ENCODE data around the gene OR2M7.

Gene OR2M7, protein sequence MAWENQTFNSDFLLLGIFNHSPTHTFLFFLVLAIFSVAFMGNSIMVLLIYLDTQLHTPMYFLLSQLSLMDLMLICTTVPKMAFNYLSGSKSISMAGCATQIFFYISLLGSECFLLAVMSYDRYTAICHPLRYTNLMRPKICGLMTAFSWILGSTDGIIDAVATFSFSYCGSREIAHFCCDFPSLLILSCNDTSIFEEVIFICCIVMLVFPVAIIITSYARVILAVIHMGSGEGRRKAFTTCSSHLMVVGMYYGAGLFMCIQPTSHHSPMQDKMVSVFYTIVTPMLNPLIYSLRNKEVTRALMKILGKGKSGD

DNA sequence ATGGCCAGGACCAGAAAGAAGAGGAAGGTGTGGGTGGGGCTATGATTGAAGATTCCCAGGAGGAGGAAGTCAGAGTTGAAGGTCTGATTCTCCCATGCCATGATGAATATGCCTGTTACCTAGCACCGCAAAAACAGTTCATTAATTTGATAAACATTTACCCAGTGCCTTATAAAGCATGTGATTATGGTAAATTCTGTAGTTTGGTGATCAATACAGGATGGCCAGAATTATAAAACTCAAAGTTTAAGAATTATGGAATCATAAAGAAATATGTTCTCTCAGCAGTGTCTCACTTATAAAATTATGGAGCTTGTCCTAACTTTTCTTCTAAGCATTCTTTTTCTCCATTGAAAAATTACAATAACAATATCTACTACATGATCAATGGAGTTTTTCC lies at the start of gene OR2M7:
TSS of gene OR2M7 (minus strand) at position 101 of the 400 bp plus-strand sequence. CDS start at position 101, 0 bp downstream.
- Histone ChIP-seq H3K4me1 (no peaks in the 10 kb centered on the region), H3K36me3 (no peaks in the 10 kb centered on the region), H3K27ac (no peak within 1 kb of the TSS), H3K4me3 (no peak within 1 kb of the TSS), H3K27me3 (no peaks in the 10 kb centered on the region), H3K9me3 (no peaks in the 10 kb centered on the region)
- TF ChIP-seq, protein P1, sequence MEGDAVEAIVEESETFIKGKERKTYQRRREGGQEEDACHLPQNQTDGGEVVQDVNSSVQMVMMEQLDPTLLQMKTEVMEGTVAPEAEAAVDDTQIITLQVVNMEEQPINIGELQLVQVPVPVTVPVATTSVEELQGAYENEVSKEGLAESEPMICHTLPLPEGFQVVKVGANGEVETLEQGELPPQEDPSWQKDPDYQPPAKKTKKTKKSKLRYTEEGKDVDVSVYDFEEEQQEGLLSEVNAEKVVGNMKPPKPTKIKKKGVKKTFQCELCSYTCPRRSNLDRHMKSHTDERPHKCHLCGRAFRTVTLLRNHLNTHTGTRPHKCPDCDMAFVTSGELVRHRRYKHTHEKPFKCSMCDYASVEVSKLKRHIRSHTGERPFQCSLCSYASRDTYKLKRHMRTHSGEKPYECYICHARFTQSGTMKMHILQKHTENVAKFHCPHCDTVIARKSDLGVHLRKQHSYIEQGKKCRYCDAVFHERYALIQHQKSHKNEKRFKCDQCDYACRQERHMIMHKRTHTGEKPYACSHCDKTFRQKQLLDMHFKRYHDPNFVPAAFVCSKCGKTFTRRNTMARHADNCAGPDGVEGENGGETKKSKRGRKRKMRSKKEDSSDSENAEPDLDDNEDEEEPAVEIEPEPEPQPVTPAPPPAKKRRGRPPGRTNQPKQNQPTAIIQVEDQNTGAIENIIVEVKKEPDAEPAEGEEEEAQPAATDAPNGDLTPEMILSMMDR (IDR thresholded peaks at IDR 0.05), result no peak
- no peak for DNase-seq
- intact Hi-C loops (cut with DNase I; ENCODE audit: low total_unique reads), result no loop called here

DNA sequence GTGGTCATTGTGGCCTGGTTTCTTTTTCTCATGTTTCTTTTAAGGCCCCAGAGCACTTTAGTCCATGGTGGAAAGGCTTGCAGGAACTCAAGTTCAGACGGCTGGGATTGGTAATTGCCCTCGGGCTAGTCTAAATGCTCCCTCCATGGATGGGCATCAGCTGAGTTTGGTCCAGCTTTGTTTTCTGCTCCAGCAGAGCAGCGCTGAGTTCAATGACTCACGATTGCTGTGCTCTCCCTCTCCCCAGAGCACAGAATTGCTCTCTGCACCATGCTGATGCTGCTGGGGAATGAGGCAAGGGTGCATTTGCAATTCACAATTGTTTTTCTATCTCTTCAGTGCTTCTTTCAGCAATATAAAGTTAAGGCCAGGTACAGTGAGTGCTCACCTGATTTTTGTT lies 49.4 kb upstream of the OR2M7 start:
- H3K9me3 ChIP-seq, result no peaks in the 10 kb centered on the region
- H3K36me3 ChIP-seq, result no peaks in the 10 kb centered on the region
- no peaks in the 10 kb centered on the region for H3K27me3 ChIP-seq
- DNase-seq, result no peak
- TF ChIP-seq, protein P1 (IDR thresholded peaks at IDR 0.05), result no peak
- intact Hi-C loops (cut with DNase I; ENCODE audit: low total_unique reads), result no loop called here
- no peak overlapping the region for H3K27ac ChIP-seq
- no peaks in the 10 kb centered on the region for H3K4me1 ChIP-seq
- H3K4me3 ChIP-seq, result no peak overlapping the region

DNA sequence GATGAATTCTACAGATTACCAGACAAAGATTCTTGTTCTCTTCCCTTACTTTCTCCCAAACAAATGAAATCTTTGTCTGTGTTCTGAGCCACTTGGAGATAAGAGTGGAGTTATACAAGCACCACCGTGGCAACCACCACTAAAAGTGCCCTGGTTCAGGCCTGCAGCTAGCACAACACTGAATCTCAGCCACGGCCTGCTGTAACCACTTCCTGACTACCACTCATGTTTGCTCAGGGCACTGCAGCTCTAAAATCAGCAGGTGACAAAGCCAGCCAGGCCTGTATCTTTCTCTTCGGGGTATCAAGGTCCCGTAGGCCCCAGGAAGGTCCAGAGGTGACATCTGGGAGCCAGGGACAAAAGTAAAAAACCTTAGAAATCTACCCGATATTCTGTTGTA lies 48.0 kb upstream of the OR2M7 start:
- TF ChIP-seq, protein P1 (IDR thresholded peaks at IDR 0.05), result no peak
- Histone ChIP-seq H3K27me3 (no peaks in the 10 kb centered on the region), H3K36me3 (no peaks in the 10 kb centered on the region), H3K4me3 (no peak overlapping the region), H3K4me1 (no peaks in the 10 kb centered on the region), H3K9me3 (no peaks in the 10 kb centered on the region), H3K27ac (no peak overlapping the region)
- DNase-seq, result no peak
- intact Hi-C loops (cut with DNase I; ENCODE audit: low total_unique reads), result no loop called here

DNA sequence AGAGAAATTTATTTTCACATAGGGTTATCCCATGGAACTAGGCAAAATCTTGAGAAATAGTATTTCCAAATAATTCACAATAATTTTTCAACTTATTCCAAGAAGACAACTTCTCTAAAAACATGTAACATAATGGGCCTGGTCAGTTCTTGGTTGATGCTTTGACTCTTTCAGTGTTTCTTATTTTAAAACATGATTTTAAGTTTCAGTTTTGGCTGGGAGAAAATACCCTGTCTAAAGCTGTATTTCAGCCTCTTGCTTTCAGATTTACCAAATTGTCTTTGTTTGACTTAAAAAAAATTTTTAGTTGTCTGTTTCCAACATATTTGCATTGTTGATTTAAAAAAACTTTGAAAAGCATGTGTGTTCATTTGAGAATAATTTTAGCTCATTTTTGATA lies 42.2 kb upstream of the OR2M7 start:
- TF ChIP-seq, protein P1 (IDR thresholded peaks at IDR 0.05), result no peak
- no peak overlapping the region for H3K4me3 ChIP-seq
- no peaks in the 10 kb centered on the region for H3K9me3 ChIP-seq
- H3K27me3 ChIP-seq, result no peaks in the 10 kb centered on the region
- no peaks in the 10 kb centered on the region for H3K4me1 ChIP-seq
- DNase-seq, result no peak
- intact Hi-C loops (cut with DNase I; ENCODE audit: low total_unique reads), result no loop called here
- H3K36me3 ChIP-seq, result no peaks in the 10 kb centered on the region
- H3K27ac ChIP-seq, result no peak overlapping the region

DNA sequence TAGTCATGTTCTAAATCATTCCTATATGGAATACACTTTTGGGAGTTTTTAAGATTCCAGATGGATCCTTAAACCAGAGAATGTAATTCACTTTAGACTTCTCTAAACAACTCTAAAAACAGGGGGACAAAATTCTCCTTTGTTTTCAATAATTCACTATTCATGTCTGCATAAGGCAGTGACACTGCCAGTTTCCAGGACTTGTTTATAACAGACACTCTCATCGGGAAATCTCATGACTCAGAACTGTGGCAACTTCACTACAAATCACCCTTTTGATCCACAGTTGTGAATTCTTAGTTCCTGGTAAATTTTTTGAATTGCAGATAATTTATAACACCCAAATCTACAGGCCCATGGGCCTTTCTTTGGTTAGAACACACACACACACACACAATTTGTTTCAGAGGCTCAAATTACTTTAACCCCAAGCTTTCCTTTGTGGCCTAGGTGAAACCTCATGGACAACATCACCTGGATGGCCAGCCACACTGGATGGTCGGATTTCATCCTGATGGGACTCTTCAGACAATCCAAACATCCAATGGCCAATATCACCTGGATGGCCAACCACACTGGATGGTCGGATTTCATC lies 36.9 kb upstream of the OR2M7 start, which contains the start of gene OR2T4:
TSS of gene OR2T4 (plus strand) at position 545 of the 595 bp plus-strand sequence. CDS start at position 545, 0 bp downstream.
- no peaks in the 10 kb centered on the region for H3K27me3 ChIP-seq
- intact Hi-C loops (cut with DNase I; ENCODE audit: low total_unique reads), result no loop called here
- H3K4me1 ChIP-seq, result no peaks in the 10 kb centered on the region
- DNase-seq, result no peak
- H3K9me3 ChIP-seq, result no peaks in the 10 kb centered on the region
- H3K36me3 ChIP-seq, result no peaks in the 10 kb centered on the region
- TF ChIP-seq, protein P1 (IDR thresholded peaks at IDR 0.05), result no peak
- no peak within 1 kb of the TSS for H3K27ac ChIP-seq
- H3K4me3 ChIP-seq, result no peak within 1 kb of the TSS

All from tibial artery (tissue), 4 donors.